HCT116 (cell line): ENCODE results near the gene CLEC14A. TPM values are rescaled to one million over a fixed set of nuclear protein-coding genes. Genes with fewer than 3 reads are reported as not detected.

ENCODE experiments used
- ATAC-seq: fragments of 200-7000 bp; cut with Tn5 transposase; 2 replicates; pipeline ENCODE4 v1.9.1; 2020; ENCODE audit warnings: mild to moderate bottlenecking, moderate library complexity
- BruUV-seq: library from RNA; stranded (reverse); fragments of 400-500 nt; replicated peaks from 2 replicates; lab custom pipeline; 2021; lab: Mats Ljungman, UMichigan
- CTCF ChIA-PET: fragments of 300-600 bp; sonication (Branson Sonifier 250); formaldehyde crosslinking; loops from one replicate; lab custom pipeline; 2021; ENCODE audit warnings: antibody characterized with exemption; lab: Charles Lee
- POLR2A ChIA-PET: fragments of 300-600, 350-600 bp; sonication (Branson Sonifier 250); formaldehyde crosslinking; loops from one replicate; lab custom pipeline; 2021; ENCODE audit warnings: antibody characterized with exemption; lab: Charles Lee
- RAD21 ChIA-PET, 2 experiments: fragments of 300-600 bp; sonication (Branson Sonifier 250); formaldehyde crosslinking; loops; one replicate each; lab custom pipeline; 2023; ENCODE audit warnings: low total read pairs in 2 of 2; ENCODE audit not compliant: uncharacterized antibody in 2 of 2, unreplicated experiment in 2 of 2, low non-redundant PET in 1 of 2; lab: Charles Lee
- DNase-seq: peaks from one replicate; pipeline ENCODE4 v3.0.0-alpha.2; 2010; ENCODE audit warnings: low read depth, low spot score
- H2AFZ ChIP-seq: fragments of 200-600 bp; shearing (Covaris generic), sonication (generic); 2 replicates; pipeline ENCODE4 v1.6.1; 2017; ENCODE audit warnings: low read depth, mixed run types, mixed read lengths, antibody characterized with exemption, low read length; ENCODE audit not compliant: poor library complexity, severe bottlenecking
- H3K27ac ChIP-seq: 2 replicates; pipeline ENCODE4 v1.5.1; 2012; ENCODE audit warnings: low read depth, low read length
- H3K27me3 ChIP-seq: fragments of 200-600 bp; sonication (generic); 2 replicates; pipeline ENCODE4 v1.6.1; 2016; ENCODE audit warnings: mixed run types, low read length, mixed read lengths; ENCODE audit not compliant: insufficient read depth
- H3K36me3 ChIP-seq, 2 experiments: fragments of 200-500 bp in 1 of 2; fragments of 200-600 bp in 1 of 2; sonication (Bioruptor generic) in 1 of 2; sonication (generic) in 1 of 2; 2 replicates each; pipeline versions ENCODE4 v1.5.1 to v1.6.1; 2014 to 2016; ENCODE audit warnings: low read length in 2 of 2, inconsistent platforms in 1 of 2, mixed read lengths in 1 of 2, mixed run types in 1 of 2; ENCODE audit not compliant: insufficient read depth in 2 of 2, control insufficient read depth in 1 of 2
- H3K4me1 ChIP-seq, 2 experiments: fragments of 200-600 bp in 1 of 2; sonication (generic) in 1 of 2; 2 replicates each; pipeline versions ENCODE4 v1.5.1 to v1.6.1; 2012 to 2017; ENCODE audit warnings: low read length in 2 of 2, inconsistent platforms in 1 of 2, mild to moderate bottlenecking in 1 of 2, mixed read lengths in 1 of 2, mixed run types in 1 of 2, moderate library complexity in 1 of 2; ENCODE audit not compliant: insufficient read depth in 2 of 2, control insufficient read depth in 1 of 2
- H3K4me2 ChIP-seq: fragments of 200-600 bp; sonication (generic); 2 replicates; pipeline ENCODE4 v1.6.1; 2017; ENCODE audit warnings: mixed run types, low read length, mixed read lengths
- H3K4me3 ChIP-seq, 2 experiments: fragments of 200-600 bp in 1 of 2; sonication (generic) in 1 of 2; replicated peaks in 1 of 2; 2 replicates each; pipeline ENCODE4 v1.5.1; 2011 to 2016; ENCODE audit warnings: low read length in 2 of 2, control low read depth in 1 of 2, low read depth in 1 of 2, mild to moderate bottlenecking in 1 of 2, mixed read lengths in 1 of 2, mixed run types in 1 of 2
- H3K79me2 ChIP-seq: fragments of 200-600 bp; sonication (generic); 2 replicates; pipeline ENCODE4 v1.6.1; 2017; ENCODE audit warnings: mild to moderate bottlenecking, mixed run types, low read length, moderate library complexity, mixed read lengths; ENCODE audit not compliant: insufficient read depth
- H3K9ac ChIP-seq: fragments of 200-600 bp; sonication (generic); 2 replicates; pipeline ENCODE4 v1.6.1; 2016; ENCODE audit warnings: low read length, mixed read lengths
- H3K9me2 ChIP-seq: fragments of 200-600 bp; sonication (generic), shearing (Covaris generic); 2 replicates; pipeline ENCODE4 v1.6.1; 2017; ENCODE audit warnings: mixed run types, mild to moderate bottlenecking, moderate library complexity; ENCODE audit not compliant: insufficient read depth
- H3K9me3 ChIP-seq, 2 experiments: fragments of 200-500 bp in 1 of 2; fragments of 200-600 bp in 1 of 2; sonication (Bioruptor generic) in 1 of 2; sonication (generic) in 1 of 2; 2 replicates each; pipeline ENCODE4 v1.6.1; 2014 to 2017; ENCODE audit warnings: low read length in 2 of 2, mixed read lengths in 2 of 2, inconsistent platforms in 1 of 2, low read depth in 1 of 2, mild to moderate bottlenecking in 1 of 2, mixed run types in 1 of 2, moderate library complexity in 1 of 2; ENCODE audit not compliant: control insufficient read depth in 1 of 2, insufficient read depth in 1 of 2
- H4K20me1 ChIP-seq: fragments of 200-600 bp; sonication (generic), shearing (Covaris generic); 2 replicates; pipeline ENCODE4 v1.6.1; 2017; ENCODE audit warnings: mixed run types, mild to moderate bottlenecking, moderate library complexity; ENCODE audit not compliant: insufficient read depth
- CBX3 ChIP-seq: IDR thresholded peaks from 2 replicates; pipeline ENCODE4 v1.6.1; 2012; ENCODE audit warnings: low read depth
- CEBPB ChIP-seq: IDR thresholded peaks from 2 replicates; pipeline ENCODE4 v1.6.1; 2012; ENCODE audit warnings: low read depth
- EGR1 ChIP-seq: IDR thresholded peaks from 2 replicates; pipeline ENCODE4 v1.6.1; 2012; ENCODE audit warnings: low read depth
- ELF1 ChIP-seq: IDR thresholded peaks from 2 replicates; pipeline ENCODE4 v1.6.1; 2012; ENCODE audit warnings: low read depth, borderline replicate concordance
- EZH2 ChIP-seq: fragments of 200-600 bp; sonication (generic); IDR thresholded peaks from 2 replicates; pipeline ENCODE4 v1.6.1; 2017; ENCODE audit warnings: antibody characterized with exemption, mixed run types
- FOSL1 ChIP-seq: IDR thresholded peaks from 2 replicates; pipeline ENCODE4 v1.6.1; 2012; ENCODE audit warnings: low read depth
- JUND ChIP-seq: IDR thresholded peaks from 2 replicates; pipeline ENCODE4 v1.6.1; 2012
- POLR2A ChIP-seq: IDR thresholded peaks from 2 replicates; pipeline ENCODE4 v1.7.0; 2011; ENCODE audit warnings: borderline replicate concordance; ENCODE audit not compliant: insufficient read depth, insufficient read length; ENCODE audit errors: extremely low read depth
- POLR2AphosphoS5 ChIP-seq: IDR thresholded peaks from 2 replicates; pipeline ENCODE4 v1.6.1; 2011; ENCODE audit warnings: mild to moderate bottlenecking, low read depth, low read length, moderate library complexity
- RAD21 ChIP-seq: IDR thresholded peaks from 2 replicates; pipeline ENCODE4 v1.6.1; 2012; ENCODE audit warnings: low read depth, mild to moderate bottlenecking
- SIN3A ChIP-seq: IDR thresholded peaks from 2 replicates; pipeline ENCODE4 v1.6.1; 2012; ENCODE audit warnings: low read depth
- SP1 ChIP-seq: IDR thresholded peaks from 2 replicates; pipeline ENCODE4 v1.6.1; 2012; ENCODE audit warnings: low read depth
- SRF ChIP-seq: IDR thresholded peaks from 2 replicates; pipeline ENCODE4 v1.6.1; 2012; ENCODE audit warnings: low read depth
- YY1 ChIP-seq: IDR thresholded peaks from 2 replicates; pipeline ENCODE4 v1.6.1; 2011; ENCODE audit warnings: low read length, low read depth, moderate library complexity, mild to moderate bottlenecking; ENCODE audit not compliant: insufficient replicate concordance; ENCODE audit errors: extremely low read depth
- ZFX ChIP-seq: fragments of 450-650 bp; IDR thresholded peaks from 2 replicates; pipeline ENCODE4 v1.6.1; 2017
- intact Hi-C: fragments of 100-400 bp; cut with micrococcal nuclease; formaldehyde crosslinking; loops from 2 replicates; pipeline ENCODE4 v1.10.0; 2022
- total RNA-seq: library from RNA; stranded (reverse); gene quantifications from one replicate; pipeline ENCODE4 v1.2.1, GENCODE V29; 2021; ENCODE audit not compliant: unreplicated experiment
- TF ChIP-seq, protein P1 (sequence below): IDR thresholded peaks from 2 replicates; pipeline ENCODE4 v1.6.1; 2012; ENCODE audit warnings: low read depth
- TF ChIP-seq, protein P2 (sequence below): IDR thresholded peaks from 2 replicates; pipeline ENCODE4 v1.6.1; 2012
- TF ChIP-seq, protein P3 (sequence below): IDR thresholded peaks from 2 replicates; pipeline ENCODE4 v1.6.1; 2012

CLEC14A gene
- total RNA-seq, 1 experiment from 2014 or later: 0.10 TPM

DNA sequence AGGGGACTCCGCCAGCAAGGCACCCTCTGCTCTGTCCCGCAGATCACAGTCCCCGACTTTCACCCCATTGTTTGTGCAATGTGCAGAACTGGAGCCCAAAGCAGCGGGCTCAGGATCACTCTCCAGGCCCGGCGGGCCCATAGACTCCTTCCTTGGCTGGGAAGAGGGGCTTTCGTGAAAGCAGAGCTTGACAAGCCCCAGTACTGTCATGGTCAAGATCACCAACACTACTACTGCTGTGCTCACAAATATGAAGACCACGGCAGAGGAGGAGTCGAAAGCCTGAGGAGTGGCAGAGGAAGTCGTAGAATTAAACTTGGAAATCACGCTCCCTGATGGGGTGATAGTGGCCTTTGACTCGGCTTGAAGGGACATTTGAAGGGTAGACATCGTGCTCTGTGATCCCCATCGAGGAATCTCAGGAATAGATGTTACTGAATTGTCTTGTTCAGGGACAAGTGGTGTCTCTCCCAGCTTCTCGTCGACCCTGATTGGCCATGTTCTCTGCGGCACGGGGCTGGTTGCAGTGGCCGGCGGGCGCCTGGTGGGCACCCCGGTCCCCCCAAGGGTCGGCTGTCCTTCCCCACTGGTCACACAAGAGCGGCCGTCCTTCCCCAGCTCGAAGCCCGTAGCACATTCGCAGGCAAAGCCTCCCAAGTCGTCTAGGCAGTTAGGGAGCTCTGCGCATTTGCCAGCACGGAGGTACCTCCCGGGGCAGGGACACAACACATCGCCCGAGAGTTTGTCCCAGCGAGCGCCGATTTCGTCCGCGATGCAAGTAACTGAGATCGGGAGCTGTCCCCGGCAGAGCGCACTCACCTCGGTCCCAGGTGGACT lies 1.1 kb downstream of the CLEC14A start (continued):
- TF ChIP-seq, protein P1, sequence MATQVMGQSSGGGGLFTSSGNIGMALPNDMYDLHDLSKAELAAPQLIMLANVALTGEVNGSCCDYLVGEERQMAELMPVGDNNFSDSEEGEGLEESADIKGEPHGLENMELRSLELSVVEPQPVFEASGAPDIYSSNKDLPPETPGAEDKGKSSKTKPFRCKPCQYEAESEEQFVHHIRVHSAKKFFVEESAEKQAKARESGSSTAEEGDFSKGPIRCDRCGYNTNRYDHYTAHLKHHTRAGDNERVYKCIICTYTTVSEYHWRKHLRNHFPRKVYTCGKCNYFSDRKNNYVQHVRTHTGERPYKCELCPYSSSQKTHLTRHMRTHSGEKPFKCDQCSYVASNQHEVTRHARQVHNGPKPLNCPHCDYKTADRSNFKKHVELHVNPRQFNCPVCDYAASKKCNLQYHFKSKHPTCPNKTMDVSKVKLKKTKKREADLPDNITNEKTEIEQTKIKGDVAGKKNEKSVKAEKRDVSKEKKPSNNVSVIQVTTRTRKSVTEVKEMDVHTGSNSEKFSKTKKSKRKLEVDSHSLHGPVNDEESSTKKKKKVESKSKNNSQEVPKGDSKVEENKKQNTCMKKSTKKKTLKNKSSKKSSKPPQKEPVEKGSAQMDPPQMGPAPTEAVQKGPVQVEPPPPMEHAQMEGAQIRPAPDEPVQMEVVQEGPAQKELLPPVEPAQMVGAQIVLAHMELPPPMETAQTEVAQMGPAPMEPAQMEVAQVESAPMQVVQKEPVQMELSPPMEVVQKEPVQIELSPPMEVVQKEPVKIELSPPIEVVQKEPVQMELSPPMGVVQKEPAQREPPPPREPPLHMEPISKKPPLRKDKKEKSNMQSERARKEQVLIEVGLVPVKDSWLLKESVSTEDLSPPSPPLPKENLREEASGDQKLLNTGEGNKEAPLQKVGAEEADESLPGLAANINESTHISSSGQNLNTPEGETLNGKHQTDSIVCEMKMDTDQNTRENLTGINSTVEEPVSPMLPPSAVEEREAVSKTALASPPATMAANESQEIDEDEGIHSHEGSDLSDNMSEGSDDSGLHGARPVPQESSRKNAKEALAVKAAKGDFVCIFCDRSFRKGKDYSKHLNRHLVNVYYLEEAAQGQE: no peak
- no peak for TF ChIP-seq POLR2AphosphoS5
- TF ChIP-seq, protein P2, sequence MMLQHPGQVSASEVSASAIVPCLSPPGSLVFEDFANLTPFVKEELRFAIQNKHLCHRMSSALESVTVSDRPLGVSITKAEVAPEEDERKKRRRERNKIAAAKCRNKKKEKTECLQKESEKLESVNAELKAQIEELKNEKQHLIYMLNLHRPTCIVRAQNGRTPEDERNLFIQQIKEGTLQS: no peak
- no peak for TF ChIP-seq RAD21
- no peak for TF ChIP-seq YY1
- no peak for TF ChIP-seq EZH2
- no peak for TF ChIP-seq SIN3A
- no peak for TF ChIP-seq SRF
- no peak for TF ChIP-seq ZFX
- TF ChIP-seq CBX3: no peak
- TF ChIP-seq, protein P3, sequence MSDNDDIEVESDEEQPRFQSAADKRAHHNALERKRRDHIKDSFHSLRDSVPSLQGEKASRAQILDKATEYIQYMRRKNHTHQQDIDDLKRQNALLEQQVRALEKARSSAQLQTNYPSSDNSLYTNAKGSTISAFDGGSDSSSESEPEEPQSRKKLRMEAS: no peak

DNA sequence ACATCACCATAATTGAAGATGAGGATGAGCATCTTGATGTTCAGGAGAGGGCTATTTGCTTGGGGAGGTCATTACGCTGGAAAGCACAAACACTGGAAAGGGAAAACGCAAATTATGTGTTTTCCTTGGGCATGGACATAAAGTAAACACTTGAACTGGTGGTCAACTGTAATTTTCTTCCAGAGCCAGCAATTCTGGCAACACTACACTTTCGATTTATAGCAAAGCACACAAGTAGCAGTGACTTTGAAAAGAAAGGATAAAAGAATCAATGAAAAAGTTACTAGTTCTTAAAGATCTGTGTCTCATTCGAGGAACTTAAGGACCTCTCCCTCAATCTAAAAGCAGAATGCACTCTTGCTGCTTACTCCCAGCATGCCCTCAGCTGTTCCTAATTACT lies 2.2 kb downstream of the CLEC14A start:
- Histone ChIP-seq H3K36me3 (no peaks in the 10 kb centered on the region), H3K27me3 (no peaks in the 10 kb centered on the region), H3K9me3 (no peaks in the 10 kb centered on the region), H3K4me2 (no peak overlapping the region), H3K27ac (no peak overlapping the region), H3K9me2 (no peaks in the 10 kb centered on the region), H2AFZ (no peak overlapping the region), H3K4me3 (no peak overlapping the region), H4K20me1 (no peaks in the 10 kb centered on the region), H3K79me2 (no peaks in the 10 kb centered on the region), H3K4me1 (no peaks in the 10 kb centered on the region), H3K9ac (no peak overlapping the region)
- ATAC-seq: no peak
- RAD21 ChIA-PET: no interaction called here
- no peak for DNase-seq
- intact Hi-C loops: no loop called here
- CTCF ChIA-PET: no interaction called here
- no TSS peak for BruUV-seq
- TF ChIP-seq, protein P2: no peak
- TF ChIP-seq, protein P1: no peak
- TF ChIP-seq CEBPB: no peak
- TF ChIP-seq JUND: no peak
- no peak for TF ChIP-seq POLR2A
- no peak for TF ChIP-seq EGR1
- TF ChIP-seq ZFX: no peak
- no peak for TF ChIP-seq FOSL1
- no peak for TF ChIP-seq RAD21
- TF ChIP-seq ELF1: no peak
- TF ChIP-seq EZH2: no peak
- TF ChIP-seq SP1: no peak
- POLR2A ChIA-PET: no interaction called here
